DMS153 (cell line): Measurements from ENCODE around the gene SLCO3A1.
"Not testable (repeated sequence)": the region's sequence is repeated elsewhere in the genome, so short reads cannot be mapped to it uniquely, and the experiment has no call there.

Experiments
- DNase-seq: peaks from one replicate; lab custom pipeline; 2025; lab: John Stamatoyannopoulos, UW

Gene SLCO3A1

GRCh38 chr15:92161039-92161670 is 307.6 kb downstream of the SLCO3A1 start:
- DNase-seq: no peak

GRCh38 chr15:92162657-92163056 is 309.1 kb downstream of the SLCO3A1 start:
- no peak for DNase-seq

GRCh38 chr15:92163641-92164040 is 310.1 kb downstream of the SLCO3A1 start:
- no peak for DNase-seq

GRCh38 chr15:92164327-92165000 is 311.0 kb downstream of the SLCO3A1 start:
- no peak for DNase-seq

GRCh38 chr15:92165001-92165346 is 311.5 kb downstream of the SLCO3A1 start:
- DNase-seq: no peak

GRCh38 chr15:92166029-92166428 is 312.5 kb downstream of the SLCO3A1 start:
- DNase-seq: no peak

GRCh38 chr15:92166751-92167405 is 313.4 kb downstream of the SLCO3A1 start:
- no peak for DNase-seq

GRCh38 chr15:92167451-92167850 is 313.9 kb downstream of the SLCO3A1 start:
- no peak for DNase-seq

GRCh38 chr15:92168066-92168683 is 314.7 kb downstream of the SLCO3A1 start:
- DNase-seq: no peak

GRCh38 chr15:92170897-92171296 is 317.4 kb downstream of the SLCO3A1 start:
- DNase-seq: no peak

GRCh38 chr15:92178911-92179310 is 325.4 kb downstream of the SLCO3A1 start:
- DNase-seq: no peak

GRCh38 chr15:92184142-92184541 is 330.6 kb downstream of the SLCO3A1 start:
- no peak for DNase-seq

- DNase-seq: no peak
Observed at GRCh38 chr15:92184679-92185230, 331.2 kb downstream of the SLCO3A1 start.

- DNase-seq: no peak
Observed at GRCh38 chr15:92187975-92188374, 334.5 kb downstream of the SLCO3A1 start.

- no peak for DNase-seq
Observed at GRCh38 chr15:92189166-92189565, 335.7 kb downstream of the SLCO3A1 start.

- DNase-seq: no peak
Observed at GRCh38 chr15:92195241-92195640, 341.7 kb downstream of the SLCO3A1 start.

- no peak for DNase-seq
Observed at GRCh38 chr15:92196342-92196741, 342.8 kb downstream of the SLCO3A1 start.

GRCh38 chr15:92197746-92198145 is 344.2 kb downstream of the SLCO3A1 start:
- no peak for DNase-seq

- DNase-seq: no peak
Observed at GRCh38 chr15:92200891-92201290, 347.4 kb downstream of the SLCO3A1 start.

GRCh38 chr15:92205255-92205739 is 351.8 kb downstream of the SLCO3A1 start:
- no peak for DNase-seq

GRCh38 chr15:92207601-92208000 is 354.1 kb downstream of the SLCO3A1 start:
- DNase-seq: not testable (repeated sequence)
